IPS DF 4.7 (cell line): Measurements from ENCODE around the gene NELFCD.

Experiments used
- DNase-seq: peaks from one replicate; pipeline ENCODE4 v3.0.0-alpha.2; 2013; ENCODE audit warnings: low spot score; ENCODE audit errors: extremely low read depth

The NELFCD gene

GRCh38 chr20:58993332-58994248, 12.5 kb downstream of the NELFCD start:
- no peak for DNase-seq

- no peak for DNase-seq
Observed at GRCh38 chr20:58994390-58995159, 13.5 kb downstream of the NELFCD start.

GRCh38 chr20:58995461-58996225, 14.6 kb downstream of the NELFCD start:
- DNase-seq, result no peak

- no peak for DNase-seq
Observed at GRCh38 chr20:58996226-58996611, 15.2 kb downstream of the NELFCD start.

- DNase-seq, result no peak
Observed at GRCh38 chr20:58997141-58997770, 16.2 kb downstream of the NELFCD start.

GRCh38 chr20:58998656-58999055, 17.6 kb downstream of the NELFCD start:
- no peak for DNase-seq

GRCh38 chr20:59000326-59000725, 19.3 kb downstream of the NELFCD start:
- no peak for DNase-seq

GRCh38 chr20:59001068-59001448, 20.0 kb downstream of the NELFCD start:
- no peak for DNase-seq

GRCh38 chr20:59001449-59002171, 20.6 kb downstream of the NELFCD start:
- no peak for DNase-seq

- DNase-seq, result no peak
Observed at GRCh38 chr20:59002388-59002787, 21.3 kb downstream of the NELFCD start.

GRCh38 chr20:59002874-59003399, 21.9 kb downstream of the NELFCD start:
- DNase-seq, result no peak

GRCh38 chr20:59003836-59004492, 22.9 kb downstream of the NELFCD start:
- DNase-seq, result no peak

- DNase-seq, result no peak
Observed at GRCh38 chr20:59004493-59004762, 23.4 kb downstream of the NELFCD start.

- no peak for DNase-seq
Observed at GRCh38 chr20:59004763-59005522, 23.9 kb downstream of the NELFCD start.

- DNase-seq, result no peak
Observed at GRCh38 chr20:59005523-59006166, 24.6 kb downstream of the NELFCD start.

- no peak for DNase-seq
Observed at GRCh38 chr20:59006167-59006863, 25.3 kb downstream of the NELFCD start.

GRCh38 chr20:59006864-59007664, 26.0 kb downstream of the NELFCD start, which contains the start of gene CTSZ:
TSS of gene CTSZ (minus strand) at chr20:59007254. CDS start at chr20:59007128, 126 bp downstream.
- no peak for DNase-seq
